ENCODE results near the gene THEM5. TPM values are rescaled to one million over a fixed set of nuclear protein-coding genes. Genes with fewer than 3 reads are reported as not detected.

The THEM5 gene
- total and polyA plus RNA-seq, 2 experiments from 2014 or later, result not detected

- H2AFZ ChIP-seq, result no peak overlapping the region
- DNase-seq, result no peak
- H3K27ac ChIP-seq, result no peak overlapping the region
- H3K9me3 ChIP-seq (ENCODE audit: low read depth), result no peaks in the 10 kb centered on the region
- 80 to 82% methylated on average over 10 of the region's 10 CpGs for WGBS, 2 experiments (ENCODE audit: low coverage in 1 of 2, low lambda C conversion rate in 2 of 2, missing lambda C conversion rate in 2 of 2)
- H3K9me2 ChIP-seq (ENCODE audit: insufficient read depth), result no peaks in the 10 kb centered on the region
- no peak for TF ChIP-seq EZH2phosphoT487 (IDR thresholded peaks at IDR 0.05; ENCODE audit: insufficient read depth, low read depth)
- TF ChIP-seq EZH2 (IDR thresholded peaks at IDR 0.05; ENCODE audit: insufficient read depth, poor library complexity, severe bottlenecking), result no peak
- H4K20me1 ChIP-seq (ENCODE audit: insufficient read depth), result no peaks in the 10 kb centered on the region
- H3K79me2 ChIP-seq (ENCODE audit: insufficient read depth), result peaks cover 42% of the 10 kb centered on the region
- in situ Hi-C loops (cut with MboI), result no loop called here
- no peak overlapping the region for H3K4me3 ChIP-seq
- H3F3A ChIP-seq (ENCODE audit: insufficient read depth), result 0 out of 2 replicates have a peak, but pooled peaks cover 3% of the 10 kb centered on the region
- H3K9ac ChIP-seq, result no peak overlapping the region
- H3K4me1 ChIP-seq (ENCODE audit: insufficient read depth), result peaks cover 3% of the 10 kb centered on the region; the same call in 1 of the 2 replicates
- H3K27me3 ChIP-seq (replicated peaks; ENCODE audit: insufficient read depth), result no peaks in the 10 kb centered on the region
- no peak overlapping the region for H3K4me2 ChIP-seq (ENCODE audit: unreplicated experiment)
- no peaks in the 10 kb centered on the region for H3K36me3 ChIP-seq (ENCODE audit: low read depth)
Measured at GRCh38 chr1:151897991-151898431, 44.5 kb upstream of the THEM5 start.

DNA sequence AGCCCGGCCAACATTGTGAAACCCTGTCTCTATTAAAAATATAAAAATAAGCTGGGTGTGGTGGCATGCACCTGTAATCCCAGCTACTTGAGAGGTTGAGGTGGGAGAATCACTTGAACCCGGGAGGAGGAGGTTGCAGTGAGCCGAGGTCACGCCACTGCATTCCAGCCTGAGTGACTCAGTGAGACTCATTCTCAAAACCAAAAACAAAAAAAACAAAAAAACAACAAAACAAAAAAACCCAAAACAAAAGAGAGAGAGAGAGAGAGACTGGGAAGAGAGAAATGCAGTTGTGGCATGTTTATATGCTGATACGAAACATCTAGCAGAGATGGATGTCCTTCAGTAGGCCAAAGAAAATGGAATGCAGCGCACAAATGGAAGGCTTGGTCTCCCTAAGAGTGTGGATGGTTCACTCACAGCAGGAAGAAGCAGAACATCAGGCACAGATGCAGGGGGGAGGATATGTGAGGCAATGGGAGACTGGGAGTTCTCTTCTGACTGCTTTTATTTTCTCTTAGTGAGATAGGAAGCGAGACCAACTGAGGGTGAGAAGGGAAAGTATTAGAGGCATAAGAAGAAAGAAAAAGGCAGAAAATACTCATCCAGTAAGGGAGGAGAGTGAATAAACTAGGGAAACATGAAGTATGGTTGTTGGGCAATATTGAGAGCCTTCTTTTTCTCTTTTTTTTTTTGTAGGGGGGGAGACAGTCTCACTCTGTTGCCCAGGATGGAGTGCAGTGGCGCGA is 39.8 kb upstream of the THEM5 start:
- in situ Hi-C loops (cut with MboI), result no loop called here

GRCh38 chr1:151892190-151892589 is 38.7 kb upstream of the THEM5 start:
- peaks cover 27% of the 10 kb centered on the region for H3F3A ChIP-seq (ENCODE audit: insufficient read depth)
- in situ Hi-C loops (cut with MboI), result no loop called here
- peak overlapping the region; percentile 23 for H3K4me2 ChIP-seq (ENCODE audit: unreplicated experiment)
- 57 to 59% methylated on average over 2 of the region's 2 CpGs for WGBS, 2 experiments (ENCODE audit: low coverage in 1 of 2, low lambda C conversion rate in 2 of 2, missing lambda C conversion rate in 2 of 2)
- H3K9ac ChIP-seq, result no peak overlapping the region
- H3K79me2 ChIP-seq (ENCODE audit: insufficient read depth), result no peaks in the 10 kb centered on the region
- TF ChIP-seq EZH2phosphoT487 (IDR thresholded peaks at IDR 0.05; ENCODE audit: insufficient read depth, low read depth) (0 out of 2 replicates have a peak, but pooled peaks have one; percentile 43), EZH2 (IDR thresholded peaks at IDR 0.05; ENCODE audit: insufficient read depth, poor library complexity, severe bottlenecking) (no peak)
- peak overlapping the region; percentile 60 for H3K27ac ChIP-seq
- no peaks in the 10 kb centered on the region for H3K27me3 ChIP-seq (replicated peaks; ENCODE audit: insufficient read depth)
- H3K4me3 ChIP-seq, result no peak overlapping the region
- no peaks in the 10 kb centered on the region for H4K20me1 ChIP-seq (ENCODE audit: insufficient read depth)
- 0 out of 2 replicates have a peak, but pooled peaks cover 3% of the 10 kb centered on the region for H3K36me3 ChIP-seq (ENCODE audit: low read depth)
- no peak overlapping the region for H2AFZ ChIP-seq
- no peaks in the 10 kb centered on the region for H3K9me2 ChIP-seq (ENCODE audit: insufficient read depth)
- H3K9me3 ChIP-seq (ENCODE audit: low read depth), result no peaks in the 10 kb centered on the region
- peaks cover 26% of the 10 kb centered on the region for H3K4me1 ChIP-seq (ENCODE audit: insufficient read depth)
- DNase-seq, result peak; percentile 85

More for the DNA sequence above, 39.8 kb upstream of the THEM5 start:
- no peaks in the 10 kb centered on the region for H3K36me3 ChIP-seq (ENCODE audit: low read depth)
- peak; percentile 21 for DNase-seq
- H3K27ac ChIP-seq, result no peak overlapping the region
- TF ChIP-seq EZH2phosphoT487 (IDR thresholded peaks at IDR 0.05; ENCODE audit: insufficient read depth, low read depth), result no peak
- TF ChIP-seq EZH2 (IDR thresholded peaks at IDR 0.05; ENCODE audit: insufficient read depth, poor library complexity, severe bottlenecking), result no peak
- 92 to 95% methylated on average over 8 to 9 of the region's 9 CpGs for WGBS, 2 experiments (ENCODE audit: low coverage in 1 of 2, low lambda C conversion rate in 2 of 2, missing lambda C conversion rate in 2 of 2)
- peaks cover 18% of the 10 kb centered on the region for H3K4me1 ChIP-seq (ENCODE audit: insufficient read depth)
- H3K79me2 ChIP-seq (ENCODE audit: insufficient read depth), result no peaks in the 10 kb centered on the region
- H2AFZ ChIP-seq, result no peak overlapping the region
- no peak overlapping the region for H3K9ac ChIP-seq
- peaks cover 18% of the 10 kb centered on the region for H3F3A ChIP-seq (ENCODE audit: insufficient read depth)
- no peak overlapping the region for H3K4me3 ChIP-seq
- H3K9me2 ChIP-seq (ENCODE audit: insufficient read depth), result no peaks in the 10 kb centered on the region
- no peaks in the 10 kb centered on the region for H4K20me1 ChIP-seq (ENCODE audit: insufficient read depth)
- H3K4me2 ChIP-seq (ENCODE audit: unreplicated experiment), result no peak overlapping the region
- no peaks in the 10 kb centered on the region for H3K27me3 ChIP-seq (replicated peaks; ENCODE audit: insufficient read depth)
- no peaks in the 10 kb centered on the region for H3K9me3 ChIP-seq (ENCODE audit: low read depth)

DNA sequence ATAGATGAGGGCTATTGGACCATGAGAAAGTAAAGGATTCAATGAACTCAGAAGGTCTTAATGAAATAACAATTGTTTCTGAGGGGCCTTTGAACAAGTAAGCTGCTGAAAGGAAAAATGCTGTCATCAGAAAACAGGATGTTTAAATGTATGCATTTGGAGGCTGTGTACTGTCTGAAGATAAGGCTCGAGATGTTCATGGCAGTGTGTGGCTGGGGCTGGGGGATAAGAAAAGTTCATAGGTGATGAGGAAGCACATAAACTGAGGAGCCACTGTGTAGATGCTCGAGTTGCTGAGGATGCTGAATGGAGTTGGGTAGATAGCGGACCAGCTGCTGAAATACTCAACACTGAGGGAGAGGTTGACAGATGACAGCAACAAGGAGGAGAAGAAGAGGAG is 38.0 kb upstream of the THEM5 start:
- 96 to 97% methylated on average over 3 of the region's 3 CpGs for WGBS, 2 experiments (ENCODE audit: low coverage in 1 of 2, low lambda C conversion rate in 2 of 2, missing lambda C conversion rate in 2 of 2)
- in situ Hi-C loops (cut with MboI), result no loop called here
- H3K9me3 ChIP-seq (ENCODE audit: low read depth), result no peaks in the 10 kb centered on the region
- TF ChIP-seq EZH2phosphoT487 (IDR thresholded peaks at IDR 0.05; ENCODE audit: insufficient read depth, low read depth), result no peak
- 0 out of 2 replicates have a peak, but pooled peaks cover 3% of the 10 kb centered on the region for H3K36me3 ChIP-seq (ENCODE audit: low read depth)
- peak overlapping the region; percentile 23 for H3K4me2 ChIP-seq (ENCODE audit: unreplicated experiment)
- peaks cover 31% of the 10 kb centered on the region for H3K4me1 ChIP-seq (ENCODE audit: insufficient read depth)
- peak overlapping the region; percentile 60; the same call in 1 of the 2 replicates for H3K27ac ChIP-seq
- H3K4me3 ChIP-seq, result no peak overlapping the region
- no peaks in the 10 kb centered on the region for H3K9me2 ChIP-seq (ENCODE audit: insufficient read depth)
- H2AFZ ChIP-seq, result no peak overlapping the region
- no peak overlapping the region for H3K9ac ChIP-seq
- H3K79me2 ChIP-seq (ENCODE audit: insufficient read depth), result no peaks in the 10 kb centered on the region
- no peak for DNase-seq
- no peaks in the 10 kb centered on the region for H3K27me3 ChIP-seq (replicated peaks; ENCODE audit: insufficient read depth)
- peaks cover 32% of the 10 kb centered on the region for H3F3A ChIP-seq (ENCODE audit: insufficient read depth)
- no peaks in the 10 kb centered on the region for H4K20me1 ChIP-seq (ENCODE audit: insufficient read depth)
